ENCODE data around the gene RTN4RL1. TPM values are rescaled to one million over a fixed set of nuclear protein-coding genes. Genes with fewer than 3 reads are reported as not detected.
"Not testable (repeated sequence)": the region's sequence is repeated elsewhere in the genome, so short reads cannot be mapped to it uniquely, and the experiment has no call there.

Gene RTN4RL1
- total RNA-seq, 2 experiments from 2014 or later, result 0.17 to 0.21 TPM

- Mint-ChIP-seq H3K9me3 (no peaks in the 10 kb centered on the region), H3K4me3 (no peak overlapping the region), H3K4me1 (ENCODE audit: low read depth) (peaks cover 5% of the 10 kb centered on the region), H3K27ac (no peak overlapping the region), H3K27me3 (peaks cover 15% of the 10 kb centered on the region), H3K36me3 (no peaks in the 10 kb centered on the region)
- CTCF ChIA-PET, result no interaction called here
- DNase-seq, result no peak
- intact Hi-C loops (cut with micrococcal nuclease), result no loop called here
- POLR2A ChIA-PET, result no interaction called here
Observed at GRCh38 chr17:2020721-2021120, 4.4 kb downstream of the RTN4RL1 start.

GRCh38 chr17:2019723-2020122, 5.4 kb downstream of the RTN4RL1 start:
- DNase-seq, result no peak
- Mint-ChIP-seq H3K4me3 (no peak overlapping the region), H3K4me1 (ENCODE audit: low read depth) (peaks cover 4% of the 10 kb centered on the region), H3K27me3 (peaks cover 11% of the 10 kb centered on the region), H3K9me3 (no peaks in the 10 kb centered on the region), H3K36me3 (no peaks in the 10 kb centered on the region), H3K27ac (no peak overlapping the region)
- CTCF ChIA-PET, result no interaction called here
- intact Hi-C loops (cut with micrococcal nuclease), result no loop called here
- POLR2A ChIA-PET, result no interaction called here

DNA sequence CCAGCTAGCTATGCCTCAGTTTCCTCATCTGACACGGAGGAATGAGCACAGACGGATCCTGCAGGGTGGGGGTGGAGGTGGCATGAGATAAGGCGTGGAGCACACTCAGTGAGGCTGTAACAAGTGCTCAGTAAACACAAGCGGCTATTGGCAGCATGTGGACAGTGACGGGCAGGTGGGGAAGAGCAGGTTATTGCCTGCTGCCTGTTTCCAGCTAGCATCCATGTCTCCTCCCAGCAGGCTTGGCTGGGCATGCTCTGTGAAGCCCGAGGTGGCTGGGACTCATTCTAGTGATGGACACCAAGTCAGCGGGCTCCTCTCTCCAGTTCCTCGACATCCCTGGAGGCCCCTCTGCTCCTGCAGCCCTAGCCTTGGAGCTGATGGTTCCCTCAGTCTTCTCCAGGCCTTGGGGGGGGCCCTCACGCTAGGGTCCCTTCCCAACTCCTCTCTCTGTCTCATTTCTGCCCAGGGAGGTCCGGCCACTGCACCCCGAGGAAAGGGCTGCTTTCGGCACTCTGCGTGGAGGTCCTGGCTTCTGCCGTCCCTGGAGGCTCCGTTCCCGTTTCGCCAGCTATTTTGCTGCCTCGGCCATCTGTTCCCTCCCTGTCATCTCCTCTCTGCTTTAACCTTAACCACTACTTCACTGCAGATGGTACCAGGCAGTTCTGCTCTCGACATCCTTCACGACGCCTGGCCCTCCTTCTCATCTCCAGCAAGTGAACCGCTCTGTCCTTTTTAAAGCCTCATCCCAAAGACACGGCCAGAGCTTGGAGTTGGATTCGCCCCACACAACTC, 6.2 kb downstream of the RTN4RL1 start:
- Mint-ChIP-seq H3K4me3 (no peak overlapping the region), H3K9me3 (no peaks in the 10 kb centered on the region), H3K27me3 (peaks cover 9% of the 10 kb centered on the region), H3K36me3 (no peaks in the 10 kb centered on the region), H3K4me1 (ENCODE audit: low read depth) (peaks cover 3% of the 10 kb centered on the region), H3K27ac (no peak overlapping the region)
- ChIA-PET CTCF (no interaction called here), POLR2A (no interaction called here)
- intact Hi-C loops (cut with micrococcal nuclease), result no loop called here
- DNase-seq, result no peak

DNA sequence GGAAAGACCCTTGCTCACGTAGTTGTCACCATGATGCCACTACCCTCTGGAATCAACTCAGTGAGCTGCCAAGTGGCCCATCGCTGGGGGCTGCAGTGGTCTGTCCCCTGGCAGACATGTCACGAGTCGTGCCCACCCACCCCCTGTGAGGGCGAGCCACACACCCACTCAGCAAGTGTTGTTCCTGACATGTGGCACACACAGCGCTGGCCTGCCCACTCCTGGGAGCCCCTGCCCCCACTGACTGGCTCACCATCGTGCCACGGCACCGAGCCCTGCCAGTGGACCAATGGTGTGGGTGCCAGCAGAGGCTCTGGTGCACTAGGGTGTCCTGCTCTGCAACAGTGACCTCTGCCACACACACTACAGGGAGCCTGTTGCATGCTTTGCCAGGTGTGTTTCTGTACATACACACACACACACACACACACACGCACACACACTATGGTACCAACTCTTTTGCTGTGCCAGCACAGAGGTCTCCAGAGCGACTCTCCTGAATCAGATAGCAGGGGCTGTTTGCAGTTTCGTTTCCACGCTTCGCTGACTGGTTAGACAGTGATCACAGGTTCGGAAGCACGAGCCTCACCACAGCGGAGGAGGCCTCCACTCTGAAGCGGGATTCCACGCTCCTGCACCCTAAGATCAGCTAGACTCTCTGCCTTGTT, 7.7 kb downstream of the RTN4RL1 start:
- H3K27ac Mint-ChIP-seq, result no peak overlapping the region
- no peaks in the 10 kb centered on the region for H3K4me1 Mint-ChIP-seq (ENCODE audit: low read depth)
- peaks cover 2% of the 10 kb centered on the region for H3K27me3 Mint-ChIP-seq
- no peak overlapping the region for H3K4me3 Mint-ChIP-seq
- ChIA-PET POLR2A (no interaction called here), CTCF (no interaction called here)
- no peak for DNase-seq
- intact Hi-C loops (cut with micrococcal nuclease), result no loop called here
- no peaks in the 10 kb centered on the region for H3K9me3 Mint-ChIP-seq
- no peaks in the 10 kb centered on the region for H3K36me3 Mint-ChIP-seq

DNA sequence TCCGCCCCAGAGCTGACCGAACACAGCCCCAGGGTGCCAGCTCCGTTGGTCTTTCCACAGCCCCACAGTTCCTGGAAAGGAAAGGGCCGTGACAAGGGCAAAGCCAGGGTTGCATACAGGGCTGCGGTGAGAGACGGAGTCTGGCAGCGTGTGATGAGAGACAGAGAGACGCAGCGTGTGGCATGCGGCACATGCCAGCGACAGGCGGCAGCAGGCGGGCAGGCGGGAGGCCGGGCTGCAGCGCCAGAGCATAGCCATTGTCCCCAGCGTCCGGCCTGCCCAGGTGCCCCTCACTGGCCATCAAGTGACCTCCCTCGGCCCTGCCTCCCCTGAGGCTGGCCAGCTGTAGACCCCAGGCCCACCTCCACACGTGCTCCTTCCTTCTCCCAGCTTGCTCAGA, 8.6 kb downstream of the RTN4RL1 start:
- Mint-ChIP-seq H3K27ac (no peak overlapping the region), H3K36me3 (no peaks in the 10 kb centered on the region)
- POLR2A ChIA-PET, result interaction anchor here (0.6 kb wide), 1 partner anchor 113 kb away, joined by 5 read pairs; no protein-coding TSS in a partner anchor

GRCh38 chr17:2015314-2015713, 9.8 kb downstream of the RTN4RL1 start:
- CTCF ChIA-PET, result no interaction called here
- no peaks in the 10 kb centered on the region for H3K4me1 Mint-ChIP-seq (ENCODE audit: low read depth)

More for the DNA sequence above, 8.6 kb downstream of the RTN4RL1 start:
- CTCF ChIA-PET, result no interaction called here
- Mint-ChIP-seq H3K9me3 (no peaks in the 10 kb centered on the region), H3K4me1 (ENCODE audit: low read depth) (no peaks in the 10 kb centered on the region), H3K27me3 (peaks cover 2% of the 10 kb centered on the region), H3K4me3 (no peak overlapping the region)
- intact Hi-C loops (cut with micrococcal nuclease), result no loop called here
- no peak for DNase-seq

DNA sequence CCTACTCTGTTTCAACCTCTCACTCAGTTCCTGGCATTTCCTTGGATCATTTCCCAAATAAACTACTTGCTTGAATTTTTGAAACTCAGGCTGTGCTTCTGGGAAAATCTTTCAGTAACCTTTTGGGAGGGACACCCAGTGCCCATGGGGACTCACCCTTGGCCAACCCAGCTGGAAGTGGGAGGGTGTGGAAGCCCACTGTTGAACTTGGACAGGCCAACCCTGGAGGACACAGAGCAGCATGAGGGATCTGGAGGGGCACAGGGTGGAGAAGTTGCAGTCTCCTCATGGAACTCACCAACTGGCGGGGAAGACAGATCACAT, 11.2 kb downstream of the RTN4RL1 start:
- no peak overlapping the region for H3K27ac Mint-ChIP-seq
- no peak overlapping the region for H3K4me3 Mint-ChIP-seq
- H3K27me3 Mint-ChIP-seq, result no peaks in the 10 kb centered on the region
- DNase-seq, result no peak
- ChIA-PET CTCF (no interaction called here), POLR2A (interaction anchor here (0.7 kb wide), 1 partner anchor 35 kb away, joined by 3 read pairs; no protein-coding TSS in a partner anchor)
- H3K36me3 Mint-ChIP-seq, result no peaks in the 10 kb centered on the region
- no peaks in the 10 kb centered on the region for H3K4me1 Mint-ChIP-seq (ENCODE audit: low read depth)
- H3K9me3 Mint-ChIP-seq, result no peaks in the 10 kb centered on the region
- intact Hi-C loops (cut with micrococcal nuclease), result no loop called here

More at GRCh38 chr17:2015314-2015713, 9.8 kb downstream of the RTN4RL1 start:
- Mint-ChIP-seq H3K27me3 (peaks cover 2% of the 10 kb centered on the region), H3K9me3 (no peaks in the 10 kb centered on the region), H3K36me3 (no peaks in the 10 kb centered on the region), H3K27ac (no peak overlapping the region), H3K4me3 (no peak overlapping the region)
- POLR2A ChIA-PET, result no interaction called here
- DNase-seq, result no peak
- intact Hi-C loops (cut with micrococcal nuclease), result no loop called here

DNA sequence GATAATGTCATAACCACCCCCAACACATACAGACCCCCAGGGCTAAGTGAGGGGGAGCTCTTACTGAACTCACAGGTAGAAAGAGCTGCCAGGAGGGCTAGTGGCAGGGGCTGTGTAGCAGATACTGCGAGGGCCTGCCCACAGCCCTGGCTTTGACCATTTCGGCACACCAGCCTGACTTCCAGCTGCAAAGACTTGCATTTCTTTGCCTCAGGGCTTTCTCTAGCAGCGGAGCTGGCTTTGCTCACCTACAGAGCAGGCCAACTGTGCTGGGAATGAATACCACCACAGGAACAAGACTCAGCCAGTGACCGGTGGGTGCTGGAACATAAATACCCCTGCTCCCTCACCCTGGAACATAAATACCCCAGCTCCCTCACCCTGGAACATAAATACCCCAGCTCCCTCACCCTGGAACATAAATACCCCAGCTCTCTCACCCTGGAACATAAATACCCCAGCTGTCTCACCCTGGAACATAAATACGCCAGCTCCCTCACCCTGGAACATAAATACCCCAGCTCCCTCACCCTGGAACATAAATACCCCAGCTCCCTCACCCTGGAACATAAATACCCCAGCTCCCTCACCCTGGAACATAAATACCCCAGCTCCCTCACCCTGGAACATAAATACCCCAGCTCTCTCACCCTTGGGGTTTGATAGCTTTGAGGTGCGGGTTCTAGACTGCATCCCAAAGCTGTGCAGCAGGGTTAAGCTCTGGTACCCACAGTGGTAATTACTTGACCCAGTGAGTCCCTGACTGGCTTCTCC, 11.7 kb downstream of the RTN4RL1 start:
- H3K36me3 Mint-ChIP-seq; CTCF ChIA-PET; H3K27me3 Mint-ChIP-seq; DNase-seq; H3K4me1 Mint-ChIP-seq (ENCODE audit: low read depth); intact Hi-C loops (cut with micrococcal nuclease); H3K9me3 Mint-ChIP-seq; H3K27ac Mint-ChIP-seq; H3K4me3 Mint-ChIP-seq: not testable (repeated sequence)
- POLR2A ChIA-PET, result interaction anchor here (0.7 kb wide), 1 partner anchor 35 kb away, joined by 3 read pairs; no protein-coding TSS in a partner anchor

- POLR2A ChIA-PET, result no interaction called here
- no peaks in the 10 kb centered on the region for H3K27me3 Mint-ChIP-seq
- no peak for DNase-seq
- H3K4me3 Mint-ChIP-seq, result no peak overlapping the region
- no peaks in the 10 kb centered on the region for H3K4me1 Mint-ChIP-seq (ENCODE audit: low read depth)
- CTCF ChIA-PET, result no interaction called here
- H3K36me3 Mint-ChIP-seq, result no peaks in the 10 kb centered on the region
- H3K9me3 Mint-ChIP-seq, result no peaks in the 10 kb centered on the region
- intact Hi-C loops (cut with micrococcal nuclease), result no loop called here
- H3K27ac Mint-ChIP-seq, result no peak overlapping the region
Observed at GRCh38 chr17:2012499-2012898, 12.6 kb downstream of the RTN4RL1 start.

DNA sequence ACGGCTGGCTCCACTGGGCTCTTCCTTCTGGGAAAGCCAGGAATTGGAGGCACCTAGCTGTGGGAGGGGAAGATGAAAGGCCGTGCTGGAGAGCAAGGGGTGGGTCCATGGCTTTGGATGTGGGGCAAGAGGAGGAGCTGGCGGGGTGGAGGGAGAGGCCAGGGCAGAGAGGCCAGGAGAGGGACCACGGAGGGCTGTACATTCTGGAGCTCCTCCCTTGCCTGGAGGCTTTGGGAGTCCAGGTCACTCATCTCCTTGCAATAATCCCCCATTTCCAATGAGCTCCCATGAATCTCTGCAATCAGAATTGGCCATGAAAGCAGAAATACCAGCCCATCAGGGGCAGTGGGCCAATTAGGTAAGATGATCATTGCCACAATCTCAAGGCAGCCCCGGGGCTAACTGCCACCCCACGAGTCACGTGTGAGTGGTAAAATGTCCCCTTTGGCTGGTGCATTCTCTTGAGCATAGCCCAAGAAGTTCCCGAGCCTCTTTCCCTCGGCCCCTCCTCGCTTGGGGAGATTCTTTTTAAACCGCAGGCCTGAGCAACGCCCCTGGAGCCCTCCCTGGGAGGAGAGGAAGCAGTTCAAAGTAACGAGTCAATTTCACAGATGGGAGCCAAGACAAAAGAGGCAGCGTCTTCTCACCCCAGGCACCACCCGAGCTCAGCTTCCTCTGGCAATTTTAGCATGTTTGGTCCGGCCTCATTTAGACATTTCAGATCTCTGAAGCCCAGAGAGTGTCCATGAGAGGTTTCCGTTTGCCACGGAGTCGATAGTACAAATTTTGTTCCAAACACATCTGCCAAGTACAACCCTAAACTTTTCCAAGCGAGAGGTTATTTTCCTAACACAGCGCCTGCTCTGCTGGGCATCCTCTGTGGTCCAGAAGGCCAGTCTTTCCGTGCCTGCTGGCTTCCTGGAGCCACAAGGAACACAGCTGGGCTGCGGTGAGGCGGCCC, 13.4 kb downstream of the RTN4RL1 start:
- no peaks in the 10 kb centered on the region for H3K9me3 Mint-ChIP-seq
- DNase-seq, result no peak
- H3K27me3 Mint-ChIP-seq, result no peaks in the 10 kb centered on the region
- CTCF ChIA-PET, result no interaction called here
- no peak overlapping the region for H3K27ac Mint-ChIP-seq
- no peaks in the 10 kb centered on the region for H3K36me3 Mint-ChIP-seq
- H3K4me1 Mint-ChIP-seq (ENCODE audit: low read depth), result no peaks in the 10 kb centered on the region
- POLR2A ChIA-PET, result no interaction called here
- intact Hi-C loops (cut with micrococcal nuclease), result no loop called here
- no peak overlapping the region for H3K4me3 Mint-ChIP-seq

DNA sequence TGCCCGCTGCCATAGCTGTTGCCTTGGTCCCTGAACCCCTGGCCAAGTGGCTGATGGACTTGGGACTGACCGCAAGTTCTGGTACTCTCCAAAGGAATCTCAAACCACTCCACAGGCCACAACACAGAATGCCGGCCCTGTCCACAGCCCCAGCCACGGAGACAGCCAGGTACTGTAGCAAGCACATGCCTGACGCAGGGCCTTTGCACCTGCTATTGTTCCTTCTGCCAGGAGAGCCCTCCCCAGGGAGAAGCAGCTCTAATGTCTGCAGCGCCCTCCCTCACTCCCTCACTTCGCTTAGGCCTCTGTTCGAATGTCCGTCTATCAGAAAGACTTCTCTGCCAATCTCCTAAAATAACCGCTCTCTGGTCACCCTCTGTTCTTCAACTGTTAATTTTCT, 15.4 kb downstream of the RTN4RL1 start:
- no peaks in the 10 kb centered on the region for H3K27me3 Mint-ChIP-seq
- H3K27ac Mint-ChIP-seq, result no peak overlapping the region
- H3K36me3 Mint-ChIP-seq, result no peaks in the 10 kb centered on the region
- ChIA-PET CTCF (no interaction called here), POLR2A (no interaction called here)
- DNase-seq, result no peak
- no peak overlapping the region for H3K4me3 Mint-ChIP-seq
- no peaks in the 10 kb centered on the region for H3K4me1 Mint-ChIP-seq (ENCODE audit: low read depth)
- intact Hi-C loops (cut with micrococcal nuclease), result no loop called here
- H3K9me3 Mint-ChIP-seq, result no peaks in the 10 kb centered on the region

Data from activated CD4-positive, alpha-beta memory T cell treated with anti-CD3 and anti-CD28 coated beads for 36 hours (primary cell).